Lower leg skin (tissue), 3 donors: Measurements from ENCODE around the gene SSR4.

ENCODE experiments used
- CTCF ChIP-seq, 3 donors: fragments of 450-650 bp; IDR thresholded peaks; one replicate each; pipeline ENCODE4 v1.5.1; 2016; ENCODE audit warnings: antibody characterized with exemption in 3 of 3, mild to moderate bottlenecking in 3 of 3, moderate library complexity in 2 of 3
- POLR2A ChIP-seq, 2 donors: fragments of 450-650 bp; IDR thresholded peaks; one replicate each; pipeline ENCODE4 v1.6.1; 2016 to 2017; ENCODE audit warnings: antibody characterized with exemption in 2 of 2, mild to moderate bottlenecking in 1 of 2, moderate library complexity in 1 of 2

DNA sequence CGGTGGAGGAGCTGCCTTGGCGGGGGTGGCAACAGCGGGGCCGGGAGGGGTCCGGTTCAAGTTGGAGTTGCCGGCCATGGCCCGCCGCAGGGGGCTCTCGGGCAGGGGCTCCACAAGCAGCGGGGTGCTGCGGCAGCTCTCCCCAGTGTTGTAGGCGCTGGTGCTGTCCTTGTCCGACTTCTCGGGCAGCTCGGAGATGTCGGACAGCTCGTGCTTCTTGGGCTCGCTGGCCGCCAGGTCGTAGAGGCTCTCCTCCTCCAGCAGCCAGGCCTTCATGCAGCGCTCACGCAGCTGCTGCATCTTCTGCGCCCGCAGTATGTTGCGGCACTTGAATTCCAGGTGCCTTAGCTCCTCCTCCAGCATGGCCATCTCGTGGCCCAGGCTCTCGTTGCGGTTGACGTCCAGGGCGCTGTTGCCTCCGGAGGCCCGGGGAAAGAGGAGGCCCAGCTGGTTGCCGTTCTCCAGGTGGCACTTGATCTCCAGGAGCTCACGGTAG lies 9.7 kb downstream of the SSR4 start:
- no peak for TF ChIP-seq CTCF (IDR thresholded peaks at IDR 0.05)
- no peak for TF ChIP-seq POLR2A (IDR thresholded peaks at IDR 0.05)
